ENCODE data around the gene FNDC3B. TPM values are rescaled to one million over a fixed set of nuclear protein-coding genes. Genes with fewer than 3 reads are reported as not detected.

The FNDC3B gene
- total RNA-seq, 5 donors from 2014 or later (not counting 1 experiment from before 2014, with no cell fraction given) = 18.1 to 46.5 (median 23.5) TPM

- Histone ChIP-seq H3K4me3 (ENCODE audit: control insufficient read depth in 1 of 2, extremely low read depth in 1 of 2, low read length in 1 of 2) (no peak overlapping the region), H3K27ac (ENCODE audit: low read length) (no peak overlapping the region), H3K4me1 (ENCODE audit: control insufficient read depth in 1 of 2, extremely low read depth in 1 of 2, insufficient read depth in 2 of 2, low read length in 2 of 2) (no peaks in the 10 kb centered on the region), H3K36me3 (ENCODE audit: control insufficient read depth in 2 of 2, extremely low read depth in 1 of 2, insufficient read depth in 1 of 2, low read length in 1 of 2) (peaks cover 0 to under 1% of the 10 kb centered on the region in 2 donors), H3K27me3 (replicated peaks in 1 of 2; ENCODE audit: control insufficient read depth in 2 of 2, extremely low read depth in 1 of 2, insufficient read depth in 2 of 2, low read length in 1 of 2) (no peaks in the 10 kb centered on the region), H3K9me3 (no peaks in the 10 kb centered on the region)
- POLR2A ChIA-PET = no interaction called here
- no peak for DNase-seq
- peaks cover 3 to 13% (median 3%) of the 10 kb centered on the region in 3 donors for H3K9me3 Mint-ChIP-seq
- no peak overlapping the region for H3K27ac Mint-ChIP-seq
- H3K4me1 Mint-ChIP-seq = peaks cover 4 to 13% (median 9%) of the 10 kb centered on the region in 3 donors
- no peak for ATAC-seq (replicated peaks in 1 of 4)
- H3K27me3 Mint-ChIP-seq = no peaks in the 10 kb centered on the region
- CTCF ChIA-PET = no interaction called here
- WGBS (ENCODE audit: insufficient coverage) = no CpG with 5 or more reads among the region's 4 CpGs
- no peak overlapping the region for H3K4me3 Mint-ChIP-seq
- peaks cover 32% of the 10 kb centered on the region for H3K36me3 Mint-ChIP-seq
These were observed 171.0 kb downstream of the FNDC3B start for GRCh38 chr3:172210355-172210754.

GRCh38 chr3:172211123-172211522 is 171.7 kb downstream of the FNDC3B start:
- Mint-ChIP-seq H3K27ac (no peak overlapping the region), H3K9me3 (peaks cover 0 to 5% (median 0%) of the 10 kb centered on the region in 3 donors), H3K4me1 (peaks cover 4 to 13% (median 9%) of the 10 kb centered on the region in 3 donors), H3K4me3 (no peak overlapping the region), H3K27me3 (no peaks in the 10 kb centered on the region), H3K36me3 (peaks cover 26% of the 10 kb centered on the region)
- no peaks in the 10 kb centered on the region for H3K4me1 ChIP-seq (ENCODE audit: control insufficient read depth in 1 of 2, extremely low read depth in 1 of 2, insufficient read depth in 2 of 2, low read length in 2 of 2)
- ATAC-seq (replicated peaks in 1 of 4) = no peak
- H3K27ac ChIP-seq (ENCODE audit: low read length) = no peak overlapping the region
- H3K9me3 ChIP-seq = no peaks in the 10 kb centered on the region
- DNase-seq = no peak
- H3K4me3 ChIP-seq (ENCODE audit: control insufficient read depth in 1 of 2, extremely low read depth in 1 of 2, low read length in 1 of 2) = no peak overlapping the region
- ChIA-PET POLR2A (no interaction called here), CTCF (no interaction called here)
- H3K36me3 ChIP-seq (ENCODE audit: control insufficient read depth in 2 of 2, extremely low read depth in 1 of 2, insufficient read depth in 1 of 2, low read length in 1 of 2) = no peaks in the 10 kb centered on the region
- WGBS (ENCODE audit: insufficient coverage) = no CpG with 5 or more reads among the region's 2 CpGs
- no peaks in the 10 kb centered on the region for H3K27me3 ChIP-seq (replicated peaks in 1 of 2; ENCODE audit: control insufficient read depth in 2 of 2, extremely low read depth in 1 of 2, insufficient read depth in 2 of 2, low read length in 1 of 2)

- ChIA-PET CTCF (no interaction called here), POLR2A (no interaction called here)
- Histone ChIP-seq H3K4me3 (ENCODE audit: control insufficient read depth in 1 of 2, extremely low read depth in 1 of 2, low read length in 1 of 2) (no peak overlapping the region), H3K27me3 (replicated peaks in 1 of 2; ENCODE audit: control insufficient read depth in 2 of 2, extremely low read depth in 1 of 2, insufficient read depth in 2 of 2, low read length in 1 of 2) (no peaks in the 10 kb centered on the region), H3K9me3 (no peaks in the 10 kb centered on the region), H3K36me3 (ENCODE audit: control insufficient read depth in 2 of 2, extremely low read depth in 1 of 2, insufficient read depth in 1 of 2, low read length in 1 of 2) (no peaks in the 10 kb centered on the region), H3K27ac (ENCODE audit: low read length) (no peak overlapping the region), H3K4me1 (ENCODE audit: control insufficient read depth in 1 of 2, extremely low read depth in 1 of 2, insufficient read depth in 2 of 2, low read length in 2 of 2) (no peaks in the 10 kb centered on the region)
- DNase-seq (no peak), ATAC-seq (replicated peaks in 1 of 4) (no peak)
- peaks cover 4 to 16% (median 14%) of the 10 kb centered on the region in 3 donors for H3K4me1 Mint-ChIP-seq
- no peak overlapping the region for H3K4me3 Mint-ChIP-seq
- no peak overlapping the region for H3K27ac Mint-ChIP-seq
- H3K9me3 Mint-ChIP-seq = no peaks in the 10 kb centered on the region
- H3K36me3 Mint-ChIP-seq = peaks cover 28% of the 10 kb centered on the region
- 93% methylated on average over 2 of the region's 2 CpGs for WGBS (ENCODE audit: insufficient coverage)
- no peaks in the 10 kb centered on the region for H3K27me3 Mint-ChIP-seq
These were observed 173.8 kb downstream of the FNDC3B start for GRCh38 chr3:172213200-172213599.

- ChIA-PET POLR2A (no interaction called here), CTCF (interaction anchor here in 1 of 2 donors (0.6 kb wide), 1 partner anchor 754 kb away, joined by 4 read pairs; the partner anchor contains the start of gene TNIK)
- Histone ChIP-seq H3K4me1 (ENCODE audit: control insufficient read depth in 1 of 2, extremely low read depth in 1 of 2, insufficient read depth in 2 of 2, low read length in 2 of 2) (no peaks in the 10 kb centered on the region), H3K27me3 (replicated peaks in 1 of 2; ENCODE audit: control insufficient read depth in 2 of 2, extremely low read depth in 1 of 2, insufficient read depth in 2 of 2, low read length in 1 of 2) (no peaks in the 10 kb centered on the region), H3K36me3 (ENCODE audit: control insufficient read depth in 2 of 2, extremely low read depth in 1 of 2, insufficient read depth in 1 of 2, low read length in 1 of 2) (no peaks in the 10 kb centered on the region), H3K4me3 (ENCODE audit: control insufficient read depth in 1 of 2, extremely low read depth in 1 of 2, low read length in 1 of 2) (no peak overlapping the region), H3K27ac (ENCODE audit: low read length) (no peak overlapping the region), H3K9me3 (no peaks in the 10 kb centered on the region)
- Mint-ChIP-seq H3K9me3 (no peaks in the 10 kb centered on the region), H3K36me3 (peaks cover 24% of the 10 kb centered on the region), H3K4me1 (peaks cover 10 to 22% (median 20%) of the 10 kb centered on the region in 3 donors), H3K4me3 (no peak overlapping the region), H3K27ac (no peak overlapping the region), H3K27me3 (no peaks in the 10 kb centered on the region)
- ATAC-seq (replicated peaks in 1 of 4) (no peak), DNase-seq (no peak)
- WGBS (ENCODE audit: insufficient coverage) = no CpG with 5 or more reads among the region's 4 CpGs
These were observed 174.5 kb downstream of the FNDC3B start for GRCh38 chr3:172213904-172214303.

GRCh38 chr3:172216267-172216666 is 176.9 kb downstream of the FNDC3B start:
- peaks cover 24 to 37% (median 33%) of the 10 kb centered on the region in 3 donors for H3K4me1 Mint-ChIP-seq
- 100% methylated on average over 1 of the region's 5 CpGs for WGBS (ENCODE audit: insufficient coverage)

GRCh38 chr3:172216911-172217310 is 177.5 kb downstream of the FNDC3B start:
- ATAC-seq (replicated peaks in 1 of 4) (no peak), DNase-seq (no peak)
- no peaks in the 10 kb centered on the region for H3K36me3 ChIP-seq (ENCODE audit: control insufficient read depth in 2 of 2, extremely low read depth in 1 of 2, insufficient read depth in 1 of 2, low read length in 1 of 2)
- H3K9me3 ChIP-seq = no peaks in the 10 kb centered on the region
- Mint-ChIP-seq H3K4me1 (peaks cover 24 to 38% (median 32%) of the 10 kb centered on the region in 3 donors), H3K27me3 (no peaks in the 10 kb centered on the region), H3K27ac (no peak overlapping the region), H3K36me3 (peaks cover 21% of the 10 kb centered on the region), H3K4me3 (no peak overlapping the region), H3K9me3 (no peaks in the 10 kb centered on the region)
- POLR2A ChIA-PET = no interaction called here
- no peaks in the 10 kb centered on the region for H3K27me3 ChIP-seq (replicated peaks in 1 of 2; ENCODE audit: control insufficient read depth in 2 of 2, extremely low read depth in 1 of 2, insufficient read depth in 2 of 2, low read length in 1 of 2)
- 93% methylated on average over 3 of the region's 3 CpGs for WGBS (ENCODE audit: insufficient coverage)
- no peak overlapping the region for H3K4me3 ChIP-seq (ENCODE audit: control insufficient read depth in 1 of 2, extremely low read depth in 1 of 2, low read length in 1 of 2)
- CTCF ChIA-PET = no interaction called here
- H3K4me1 ChIP-seq (ENCODE audit: control insufficient read depth in 1 of 2, extremely low read depth in 1 of 2, insufficient read depth in 2 of 2, low read length in 2 of 2) = no peaks in the 10 kb centered on the region
- H3K27ac ChIP-seq (ENCODE audit: low read length) = no peak overlapping the region

More at GRCh38 chr3:172216267-172216666, 176.9 kb downstream of the FNDC3B start:
- Mint-ChIP-seq H3K9me3 (no peaks in the 10 kb centered on the region), H3K27me3 (no peaks in the 10 kb centered on the region), H3K27ac (no peak overlapping the region), H3K4me3 (no peak overlapping the region), H3K36me3 (peaks cover 23% of the 10 kb centered on the region)
- ChIA-PET POLR2A (interaction anchor here in 1 of 2 donors (0.5 kb wide), 1 partner anchor 179 kb away, joined by 4 read pairs; no protein-coding TSS in a partner anchor), CTCF (interaction anchor here in 1 of 2 donors (0.8 kb wide), 1 partner anchor 27 kb away, joined by 3 read pairs; no protein-coding TSS in a partner anchor)
- no peak overlapping the region for H3K4me3 ChIP-seq (ENCODE audit: control insufficient read depth in 1 of 2, extremely low read depth in 1 of 2, low read length in 1 of 2)
- no peaks in the 10 kb centered on the region for H3K9me3 ChIP-seq
- no peak overlapping the region for H3K27ac ChIP-seq (ENCODE audit: low read length)
- no peaks in the 10 kb centered on the region for H3K27me3 ChIP-seq (replicated peaks in 1 of 2; ENCODE audit: control insufficient read depth in 2 of 2, extremely low read depth in 1 of 2, insufficient read depth in 2 of 2, low read length in 1 of 2)
- H3K4me1 ChIP-seq (ENCODE audit: control insufficient read depth in 1 of 2, extremely low read depth in 1 of 2, insufficient read depth in 2 of 2, low read length in 2 of 2) = no peaks in the 10 kb centered on the region
- DNase-seq (no peak), ATAC-seq (replicated peaks in 1 of 4) (no peak)
- no peaks in the 10 kb centered on the region for H3K36me3 ChIP-seq (ENCODE audit: control insufficient read depth in 2 of 2, extremely low read depth in 1 of 2, insufficient read depth in 1 of 2, low read length in 1 of 2)

All from T-cell (primary cell).